BJ (cell line): Measurements from ENCODE around the gene PLEKHO2. TPM values are rescaled to one million over a fixed set of nuclear protein-coding genes. Genes with fewer than 3 reads are reported as not detected.

Experiments used
- CTCF ChIA-PET: fragments of 350-600 bp; formaldehyde crosslinking; extraction: SDS; loops from one replicate; lab custom pipeline; 2021; ENCODE audit warnings: antibody characterized with exemption, inconsistent platforms; lab: Yijun Ruan, JAX
- POLR2A ChIA-PET: fragments of 300-600 bp; sonication (Branson Sonifier 250); formaldehyde crosslinking; extraction: SDS; loops from one replicate; lab custom pipeline; 2021; ENCODE audit warnings: antibody characterized with exemption; lab: Charles Lee
- DNase-seq: peaks from one replicate; pipeline ENCODE4 v3.0.0-alpha.2; 2011; ENCODE audit warnings: low read depth
- H3K27me3 ChIP-seq: 2 replicates; pipeline ENCODE4 v1.6.0; 2011; ENCODE audit warnings: low read length; ENCODE audit not compliant: control insufficient read depth, insufficient read depth
- H3K36me3 ChIP-seq: 2 replicates; pipeline ENCODE4 v1.5.1; 2011; ENCODE audit warnings: low read length; ENCODE audit not compliant: control insufficient read depth, insufficient read depth
- H3K4me3 ChIP-seq: 2 replicates; pipeline ENCODE4 v1.5.1; 2011; ENCODE audit warnings: low read depth, mild to moderate bottlenecking, control low read depth, low read length
- polyA plus RNA-seq: library from polyadenylated mRNA; depleted of rRNA; stranded (reverse); fragments of >200 nt; gene quantifications from 2 replicates; pipeline ENCODE4 v1.2.3, GENCODE V29; 2011
- TF ChIP-seq, protein P1 (sequence below): IDR thresholded peaks from 2 replicates; pipeline ENCODE4 v1.5.1; 2011; ENCODE audit warnings: low read depth, mild to moderate bottlenecking, control low read depth, inconsistent platforms, low read length, moderate library complexity; ENCODE audit not compliant: insufficient read depth

The PLEKHO2 gene
- polyA plus RNA-seq, 1 experiment: 33.6 TPM

DNA sequence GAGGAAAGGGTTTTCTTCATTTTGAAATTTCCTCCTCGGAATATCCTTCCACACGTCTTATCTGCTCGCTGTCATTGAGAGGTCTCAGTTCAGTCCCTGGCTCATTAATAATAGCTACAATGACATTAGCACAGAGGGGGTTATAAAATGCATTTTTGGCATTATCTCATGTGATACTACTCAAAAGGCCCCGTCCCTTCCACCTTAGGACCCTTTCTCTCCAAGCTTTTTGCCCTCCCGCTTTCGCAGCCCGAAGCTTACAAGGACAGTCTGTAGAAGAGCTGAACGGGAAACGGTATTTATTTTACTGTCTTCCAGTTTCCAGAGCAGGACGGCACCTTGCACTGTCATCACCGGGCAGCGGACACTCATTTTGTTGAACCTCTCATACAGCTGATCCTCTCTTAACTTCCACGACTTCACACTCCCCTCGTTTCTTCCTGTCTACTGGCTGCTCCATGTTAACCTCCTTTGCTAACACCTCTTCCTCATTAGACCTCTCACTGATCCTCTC, 5.6 kb upstream of the PLEKHO2 start:
- no peak for DNase-seq
- TF ChIP-seq, protein P1, sequence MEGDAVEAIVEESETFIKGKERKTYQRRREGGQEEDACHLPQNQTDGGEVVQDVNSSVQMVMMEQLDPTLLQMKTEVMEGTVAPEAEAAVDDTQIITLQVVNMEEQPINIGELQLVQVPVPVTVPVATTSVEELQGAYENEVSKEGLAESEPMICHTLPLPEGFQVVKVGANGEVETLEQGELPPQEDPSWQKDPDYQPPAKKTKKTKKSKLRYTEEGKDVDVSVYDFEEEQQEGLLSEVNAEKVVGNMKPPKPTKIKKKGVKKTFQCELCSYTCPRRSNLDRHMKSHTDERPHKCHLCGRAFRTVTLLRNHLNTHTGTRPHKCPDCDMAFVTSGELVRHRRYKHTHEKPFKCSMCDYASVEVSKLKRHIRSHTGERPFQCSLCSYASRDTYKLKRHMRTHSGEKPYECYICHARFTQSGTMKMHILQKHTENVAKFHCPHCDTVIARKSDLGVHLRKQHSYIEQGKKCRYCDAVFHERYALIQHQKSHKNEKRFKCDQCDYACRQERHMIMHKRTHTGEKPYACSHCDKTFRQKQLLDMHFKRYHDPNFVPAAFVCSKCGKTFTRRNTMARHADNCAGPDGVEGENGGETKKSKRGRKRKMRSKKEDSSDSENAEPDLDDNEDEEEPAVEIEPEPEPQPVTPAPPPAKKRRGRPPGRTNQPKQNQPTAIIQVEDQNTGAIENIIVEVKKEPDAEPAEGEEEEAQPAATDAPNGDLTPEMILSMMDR: no peak
- ChIA-PET CTCF (interaction anchor here (0.9 to 1.8 kb wide), 11 partner anchors 8 to 156 kb away, joined by 3 to 8 read pairs (median 5); no protein-coding TSS in a partner anchor), POLR2A (no interaction called here)
- Histone ChIP-seq H3K27me3 (no peaks in the 10 kb centered on the region), H3K4me3 (no peak overlapping the region), H3K36me3 (no peaks in the 10 kb centered on the region)

DNA sequence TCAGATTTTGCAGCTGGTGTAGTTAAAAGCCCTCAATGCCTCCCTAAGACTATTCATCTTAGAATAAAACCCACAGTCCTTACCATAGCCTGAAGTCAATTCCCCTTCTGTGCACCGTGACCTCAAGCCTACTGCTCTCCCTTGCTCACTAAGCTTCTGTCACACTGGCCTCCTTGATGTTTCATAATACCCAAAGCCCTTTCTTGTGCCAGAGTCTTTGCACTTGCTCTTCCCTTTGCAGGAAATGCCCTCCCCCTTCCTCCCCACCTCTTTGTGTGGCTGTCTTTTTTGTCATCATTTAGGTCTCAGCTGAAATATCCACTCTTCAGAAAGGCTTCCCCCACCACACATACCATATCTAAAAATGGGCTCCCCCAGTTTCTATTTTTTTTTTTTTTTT, 4.2 kb upstream of the PLEKHO2 start:
- no peaks in the 10 kb centered on the region for H3K36me3 ChIP-seq
- no peaks in the 10 kb centered on the region for H3K27me3 ChIP-seq
- ChIA-PET CTCF (interaction anchor here (1.0 kb wide), 1 partner anchor 27 kb away, joined by 3 read pairs; no protein-coding TSS in a partner anchor), POLR2A (no interaction called here)
- H3K4me3 ChIP-seq: no peak overlapping the region
- no peak for DNase-seq
- TF ChIP-seq, protein P1: no peak

DNA sequence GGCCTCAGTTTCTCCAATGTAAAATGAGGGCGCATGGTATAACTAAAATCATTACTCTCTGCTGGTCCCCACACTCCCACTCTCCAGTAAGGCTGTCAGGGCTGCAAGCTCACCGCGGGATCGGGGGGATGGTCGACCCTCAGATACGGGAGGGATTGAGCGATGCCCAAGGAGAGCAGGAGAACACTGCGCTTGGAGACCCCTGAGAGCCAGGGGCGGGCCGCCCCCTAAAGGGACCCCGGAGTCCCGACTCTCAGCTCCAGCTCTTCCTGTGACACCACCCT, 713 bp upstream of the PLEKHO2 start:
- TF ChIP-seq, protein P1: no peak
- H3K27me3 ChIP-seq: no peaks in the 10 kb centered on the region
- CTCF ChIA-PET: interaction anchor here (0.6 to 1.6 kb wide), 8 partner anchors 10 to 154 kb away, joined by 3 to 8 read pairs (median 3); no protein-coding TSS in a partner anchor
- POLR2A ChIA-PET: interaction anchor here (0.5 to 1.1 kb wide), 5 partner anchors 10 to 53 kb away, joined by 3 to 4 read pairs (median 4); partner anchors contain the start of gene PIF1
- DNase-seq: no peak
- H3K36me3 ChIP-seq: no peaks in the 10 kb centered on the region
- peak overlapping the region; percentile 58 for H3K4me3 ChIP-seq

DNA sequence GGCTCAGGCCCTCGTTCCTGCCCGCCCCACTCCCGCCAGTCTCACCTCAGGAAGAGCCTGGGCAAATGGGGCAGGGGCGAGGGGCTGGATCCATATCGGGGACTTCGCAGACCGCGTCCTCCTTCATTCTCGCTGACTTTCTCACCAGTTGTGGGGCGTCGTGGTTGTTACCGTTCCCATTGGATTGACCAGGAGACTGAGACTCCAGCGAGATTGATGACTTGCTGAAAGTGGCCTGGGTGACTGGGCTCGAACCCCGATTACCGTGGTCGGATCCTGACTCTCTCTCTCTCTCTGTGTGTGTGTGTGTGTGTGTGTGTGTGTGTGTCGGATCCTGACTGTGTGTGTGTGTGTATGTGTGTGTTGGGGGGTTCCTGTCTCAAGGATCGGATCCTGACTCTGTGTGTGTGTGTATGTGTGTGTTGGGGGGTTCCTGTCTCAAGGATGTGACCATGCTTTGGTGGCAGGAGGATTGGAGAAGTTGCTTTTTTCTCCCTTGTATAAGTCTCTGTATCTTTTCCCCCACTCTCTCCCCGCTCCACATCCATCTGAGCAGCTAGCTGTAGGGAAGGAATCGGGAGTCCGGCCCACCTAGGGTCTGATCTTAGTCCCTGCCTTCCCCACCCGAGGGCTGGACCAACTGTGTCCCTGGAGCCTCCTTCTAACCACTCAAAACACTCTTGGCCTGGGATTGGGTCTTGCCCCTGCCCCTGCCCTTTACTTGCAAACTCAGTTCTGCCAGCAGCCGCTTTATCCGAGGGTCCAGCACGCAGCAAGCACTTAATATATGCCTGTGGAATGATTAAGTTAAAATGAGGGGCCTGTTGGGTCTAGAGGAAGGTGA, 603 bp downstream of the PLEKHO2 start:
- ChIA-PET CTCF (interaction anchor here (0.6 to 1.2 kb wide), 2 partner anchors 9 to 136 kb away, joined by 3 read pairs; no protein-coding TSS in a partner anchor), POLR2A (no interaction called here)
- Histone ChIP-seq H3K4me3 (peak overlapping the region; percentile 93), H3K27me3 (no peaks in the 10 kb centered on the region), H3K36me3 (no peaks in the 10 kb centered on the region)
- no peak for DNase-seq
- TF ChIP-seq, protein P1: no peak

DNA sequence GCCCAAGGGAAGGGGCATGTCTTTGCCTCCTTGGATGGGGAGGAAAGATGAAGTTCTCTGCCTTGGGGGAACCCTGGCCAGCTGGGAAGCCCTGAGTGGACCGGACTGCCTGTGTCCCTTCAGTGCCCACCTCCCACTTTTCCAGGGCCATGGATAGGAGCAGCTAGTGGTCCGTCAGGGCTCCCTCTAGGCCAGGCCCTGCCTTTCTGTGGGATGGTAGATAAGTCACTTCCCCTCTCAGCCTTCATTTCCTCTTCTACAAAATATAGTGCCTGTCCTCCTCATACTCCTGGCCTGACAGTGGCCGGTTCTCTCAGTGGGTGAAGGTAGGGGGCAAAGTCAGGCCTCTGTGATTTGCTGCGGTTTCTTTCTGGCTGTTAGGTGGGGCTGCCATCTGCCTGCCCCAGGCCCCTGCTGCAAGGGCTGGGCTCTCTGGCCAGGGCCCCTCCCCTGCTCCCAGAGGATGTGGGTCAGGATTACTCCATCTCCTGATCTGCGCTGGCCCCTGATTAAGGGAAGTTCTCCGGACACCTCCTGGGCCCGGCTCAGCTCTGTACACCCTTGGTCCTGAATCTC, 1.4 kb downstream of the PLEKHO2 start:
- Histone ChIP-seq H3K27me3 (no peaks in the 10 kb centered on the region), H3K36me3 (no peaks in the 10 kb centered on the region), H3K4me3 (peak overlapping the region; percentile 93)
- no peak for DNase-seq
- POLR2A ChIA-PET: interaction anchor here (0.7 kb wide), 1 partner anchor 12 kb away, joined by 6 read pairs; no protein-coding TSS in a partner anchor
- TF ChIP-seq, protein P1: no peak
- CTCF ChIA-PET: interaction anchor here (0.6 to 2.7 kb wide), 3 partner anchors 8 to 137 kb away, joined by 3 to 10 read pairs (median 3); no protein-coding TSS in a partner anchor
